Stimulated activated CD4-positive, alpha-beta T cell treated with anti-CD3 and anti-CD28 coated beads, Interleukin-15, amount 100 ng/mL, for 1 hour (primary cell): Measurements from ENCODE around the gene PIRT.
"Not testable (repeated sequence)": the region's sequence is repeated elsewhere in the genome, so short reads cannot be mapped to it uniquely, and the experiment has no call there.

Experiments
- DNase-seq, 2 donors: peaks; one replicate each; pipeline ENCODE4 v3.0.0-alpha.2; 2020; ENCODE audit warnings: low read depth in 1 of 2, low spot score in 1 of 2

The PIRT gene

DNA sequence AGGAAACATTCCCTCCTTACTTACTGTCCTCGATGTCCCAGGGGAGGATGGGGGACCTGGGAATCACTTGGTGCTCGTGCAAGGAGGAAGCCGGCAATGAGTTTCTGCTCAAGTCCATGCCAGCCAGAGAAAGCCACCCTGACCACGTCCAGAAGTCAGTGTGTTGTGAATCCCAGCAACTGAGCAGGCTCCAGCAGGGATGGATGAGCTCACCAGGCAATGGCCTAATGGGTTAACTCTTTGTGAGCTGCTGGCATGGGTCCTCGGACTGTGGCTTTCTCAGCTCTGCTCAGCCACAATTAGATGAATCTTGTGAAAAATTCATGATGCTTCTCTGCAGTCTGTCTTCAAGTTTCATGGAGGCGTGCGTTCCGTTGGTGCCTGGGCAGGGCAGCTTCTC is at the start of gene PIRT:
TSS of gene PIRT (minus strand) at position 167 of the 400 bp plus-strand sequence. CDS start 12,442 bp downstream, outside the sequence.
- DNase-seq = no peak

DNA sequence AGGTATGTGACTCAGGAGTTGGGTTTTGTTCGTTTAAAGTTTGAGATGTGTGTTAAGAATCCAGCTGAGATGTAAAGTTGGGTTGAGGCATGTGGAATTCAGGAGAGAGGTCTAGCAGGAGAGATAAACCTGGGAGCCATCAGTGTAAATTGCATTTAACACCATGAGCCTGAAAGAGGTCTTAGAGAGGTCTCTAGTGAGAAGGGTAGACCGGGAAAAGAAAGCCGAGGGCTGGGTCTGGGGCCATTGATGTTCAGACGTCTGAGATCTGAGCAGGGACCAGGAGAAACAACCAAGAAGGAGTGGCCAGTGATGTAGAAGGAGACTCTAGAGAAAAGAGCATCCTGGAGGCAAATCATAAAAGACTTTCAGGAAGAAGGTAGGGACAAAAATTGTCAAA is 44.1 kb upstream of the PIRT start:
- DNase-seq = no peak

DNA sequence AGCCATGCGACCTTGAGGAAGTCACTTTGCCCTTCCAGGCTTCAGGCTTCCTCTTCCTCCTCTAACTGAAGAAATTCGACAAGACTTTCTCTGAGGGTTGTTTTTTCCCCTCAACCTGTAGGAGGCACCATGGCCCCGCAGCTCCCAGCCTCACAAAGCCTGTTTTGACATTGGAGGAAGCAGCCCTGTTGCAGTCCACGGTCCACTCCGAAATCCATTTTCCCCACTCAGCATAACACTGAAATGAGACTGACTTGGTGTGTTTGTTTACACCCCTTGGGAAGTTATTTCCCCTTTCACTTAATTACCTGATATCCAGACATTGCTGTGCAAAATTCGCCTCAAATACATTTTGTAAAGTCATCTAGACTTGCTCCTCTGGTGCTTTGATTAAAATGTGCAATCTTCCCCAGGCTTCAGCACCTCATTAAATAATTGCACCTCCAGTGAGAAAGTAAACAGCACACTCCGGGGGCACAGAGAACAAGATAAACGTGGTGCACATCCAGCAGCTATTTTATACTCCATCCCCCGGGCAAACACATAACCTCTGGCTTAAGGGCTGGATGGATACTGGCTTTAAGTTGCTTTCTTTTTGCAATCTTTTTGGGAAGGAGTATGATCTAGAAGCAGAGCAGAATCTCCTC is 41.4 kb upstream of the PIRT start:
- no peak for DNase-seq

DNA sequence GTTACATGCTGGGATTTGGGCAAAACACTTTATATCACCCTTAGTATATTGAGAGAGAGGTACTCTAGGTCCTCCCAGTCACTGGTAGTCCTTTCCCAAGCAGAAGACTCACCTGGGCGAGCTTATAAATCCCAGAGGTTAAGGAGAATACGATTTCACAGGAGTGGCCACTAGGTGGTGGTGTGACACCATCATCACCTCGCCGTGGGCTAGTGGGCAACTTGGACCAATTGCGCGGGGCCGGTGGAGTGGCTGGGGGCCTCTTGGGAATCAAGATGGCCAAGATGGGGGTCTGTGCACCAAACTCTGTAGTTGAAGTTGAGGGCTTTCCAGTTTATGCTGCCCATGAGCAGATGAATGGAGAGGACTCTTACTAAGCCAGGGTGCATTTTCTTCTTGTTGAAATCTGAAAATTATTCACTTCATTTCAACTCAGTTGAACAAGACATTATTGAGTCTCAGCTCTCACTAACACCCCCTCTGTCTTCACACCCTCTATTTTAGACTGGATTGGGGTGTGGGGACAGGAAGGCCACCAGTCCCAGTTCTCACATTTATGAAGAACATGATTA is 38.2 kb upstream of the PIRT start:
- no peak for DNase-seq

DNA sequence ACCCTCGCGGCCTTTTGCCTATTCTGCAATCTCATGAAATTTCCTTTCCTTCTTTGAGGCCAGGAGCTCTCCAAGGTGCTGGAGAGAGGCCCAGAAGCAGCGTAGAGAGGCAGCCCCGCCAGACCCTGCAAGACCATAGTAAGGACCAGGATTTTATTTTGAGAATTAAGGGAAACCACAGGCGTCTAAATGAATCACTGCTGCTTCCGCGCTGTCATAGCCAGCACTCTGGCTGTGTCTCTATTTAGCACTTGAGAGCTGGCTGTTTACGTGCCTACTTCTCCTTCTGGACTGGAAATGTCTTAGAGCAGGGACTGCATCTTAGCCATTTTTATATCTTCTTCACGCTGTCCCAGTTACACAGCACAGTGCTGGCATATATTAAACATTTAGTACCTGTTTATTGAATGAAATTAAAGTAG is 37.6 kb upstream of the PIRT start:
- DNase-seq = no peak

DNA sequence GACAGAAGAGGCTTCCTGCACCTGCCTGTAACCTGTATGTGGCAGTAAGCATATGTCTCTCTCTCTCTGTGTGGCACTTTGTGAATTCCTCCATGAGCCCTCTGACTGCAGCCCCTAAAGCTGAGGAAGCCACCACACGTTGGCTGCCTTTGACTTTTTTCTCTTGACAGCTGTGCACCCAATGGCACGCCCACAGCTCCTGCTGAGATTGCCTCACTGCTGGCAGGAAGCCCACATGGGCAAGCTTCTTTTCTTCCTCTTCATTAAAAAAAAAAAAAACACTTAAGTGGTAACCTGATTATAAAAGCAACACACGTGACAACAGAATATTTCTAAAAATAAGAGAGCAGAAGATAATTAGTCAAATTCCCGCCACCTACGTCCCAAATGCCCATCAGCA is 34.0 kb upstream of the PIRT start:
- no peak for DNase-seq

DNA sequence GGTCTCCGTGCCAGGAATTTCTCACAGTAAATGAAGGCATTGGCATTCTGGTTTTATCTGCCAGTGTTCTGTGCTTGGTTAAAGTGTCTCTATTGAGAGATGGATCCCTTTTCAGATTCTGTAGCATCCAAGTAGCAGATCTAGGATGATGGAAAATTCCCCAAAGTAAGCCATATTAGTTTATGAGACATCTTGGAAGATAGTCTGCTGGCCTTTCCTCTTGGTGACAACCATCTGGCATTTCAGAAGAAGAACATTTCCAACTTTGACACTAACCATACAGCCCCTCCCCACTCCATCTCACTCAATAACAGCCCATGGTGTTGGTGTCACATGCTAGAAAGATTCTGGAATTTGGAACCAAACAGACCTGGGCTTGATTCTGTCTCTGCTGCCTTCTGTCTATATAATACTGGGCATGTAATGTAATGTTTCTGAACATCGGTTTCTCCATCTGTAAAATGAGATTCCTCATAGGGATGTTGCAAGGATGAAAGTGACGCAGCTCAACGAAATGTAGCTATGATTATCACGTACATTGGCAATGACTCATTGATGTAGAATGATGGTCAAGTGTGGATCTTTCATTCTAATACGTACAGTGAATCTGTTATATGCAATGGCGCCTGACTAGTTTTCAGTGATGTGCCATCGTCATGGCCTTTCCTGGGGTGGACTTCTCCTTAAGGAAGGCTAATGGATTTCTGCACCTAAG is 32.6 kb upstream of the PIRT start:
- no peak for DNase-seq

DNA sequence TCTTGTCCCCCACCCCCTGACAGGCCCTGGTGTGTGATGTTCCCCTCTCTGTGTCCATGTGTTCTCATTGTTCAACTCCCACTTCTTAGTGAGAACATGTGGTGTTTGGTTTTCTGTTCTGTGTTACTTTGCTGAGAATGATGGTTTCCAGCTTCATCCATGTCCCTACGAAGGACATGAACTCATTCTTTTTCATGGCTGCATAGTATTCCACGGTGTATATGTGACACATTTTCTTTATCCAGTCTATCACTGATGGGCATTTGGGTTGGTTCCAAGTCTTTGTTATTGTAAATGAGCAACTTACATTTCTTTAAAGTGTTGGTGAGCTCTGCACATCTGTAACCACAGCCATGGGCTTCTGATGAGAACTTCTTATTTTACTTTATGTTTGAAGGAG is 30.9 kb upstream of the PIRT start:
- DNase-seq = not testable (repeated sequence)

DNA sequence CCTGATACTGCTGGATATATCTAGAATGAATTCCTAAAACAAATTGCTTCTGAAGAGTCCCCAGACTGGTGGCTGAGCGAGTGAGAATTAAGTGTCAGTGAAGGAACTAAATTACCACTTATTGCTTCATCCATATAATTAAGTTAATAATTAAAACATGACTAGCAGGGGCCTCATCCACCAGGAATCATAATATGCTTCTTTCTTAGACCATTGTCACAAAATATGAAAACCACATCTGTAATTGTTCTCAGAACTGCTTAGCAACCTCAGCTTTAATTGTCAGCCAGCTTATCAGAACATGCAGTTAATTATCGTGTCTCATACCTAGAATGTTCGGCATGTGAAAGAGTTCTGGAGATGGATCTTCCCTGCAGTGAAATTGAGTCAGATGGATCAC is 21.2 kb upstream of the PIRT start:
- DNase-seq = no peak

DNA sequence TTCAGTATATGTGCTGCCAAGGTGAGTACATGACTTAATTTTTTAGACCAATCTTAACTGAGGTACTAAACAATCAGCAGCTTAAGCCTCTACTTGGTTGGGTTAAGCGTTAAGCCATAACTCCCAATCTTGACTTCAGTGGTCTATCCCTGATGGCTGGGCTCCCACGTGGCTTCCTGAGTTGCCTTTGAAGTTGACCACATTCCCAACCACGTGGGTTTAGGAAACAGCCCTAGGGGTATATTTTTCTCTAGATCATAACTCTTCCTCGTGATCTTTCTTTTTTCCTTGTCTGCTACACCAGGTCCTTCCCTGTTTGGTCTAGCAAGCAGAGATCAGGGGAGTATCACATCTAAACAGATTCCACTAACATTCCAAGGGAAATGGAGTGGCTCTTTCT is 20.1 kb upstream of the PIRT start:
- no peak for DNase-seq

DNA sequence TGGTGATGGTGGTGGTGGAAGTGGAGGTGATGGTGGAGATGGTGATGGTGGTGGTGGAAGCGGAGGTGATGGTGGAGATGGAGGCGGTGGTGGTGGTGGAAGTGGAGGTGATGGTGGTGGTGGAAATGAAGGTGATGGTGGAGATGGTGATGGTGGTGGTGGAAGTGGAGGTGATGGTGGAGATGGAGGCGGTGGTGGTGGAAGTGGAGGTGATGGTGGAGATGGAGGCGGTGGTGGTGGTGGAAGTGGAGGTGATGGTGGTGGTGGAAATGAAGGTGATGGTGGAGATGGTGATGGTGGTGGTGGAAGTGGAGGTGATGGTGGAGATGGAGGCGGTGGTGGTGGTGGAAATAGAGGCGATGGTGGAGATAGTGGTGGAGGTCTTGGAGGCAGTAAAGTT is 8.7 kb upstream of the PIRT start:
- not testable (repeated sequence) for DNase-seq

DNA sequence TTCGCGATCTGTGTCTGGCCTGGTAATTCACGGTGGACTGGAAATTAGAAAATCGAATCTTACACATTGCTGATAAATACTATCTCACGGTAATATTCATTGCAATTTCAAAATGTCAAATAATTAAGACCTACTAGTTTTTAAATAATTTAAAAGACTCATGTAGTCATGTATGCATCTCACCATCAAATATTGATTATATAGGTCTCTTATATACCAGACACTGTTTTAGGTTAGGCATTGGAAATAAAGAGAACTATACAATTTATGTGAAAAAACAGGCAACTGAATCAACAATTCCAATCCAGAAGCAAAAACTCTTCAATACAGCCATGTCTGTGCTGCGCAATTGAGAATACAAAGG is 7.5 kb upstream of the PIRT start:
- DNase-seq = no peak

DNA sequence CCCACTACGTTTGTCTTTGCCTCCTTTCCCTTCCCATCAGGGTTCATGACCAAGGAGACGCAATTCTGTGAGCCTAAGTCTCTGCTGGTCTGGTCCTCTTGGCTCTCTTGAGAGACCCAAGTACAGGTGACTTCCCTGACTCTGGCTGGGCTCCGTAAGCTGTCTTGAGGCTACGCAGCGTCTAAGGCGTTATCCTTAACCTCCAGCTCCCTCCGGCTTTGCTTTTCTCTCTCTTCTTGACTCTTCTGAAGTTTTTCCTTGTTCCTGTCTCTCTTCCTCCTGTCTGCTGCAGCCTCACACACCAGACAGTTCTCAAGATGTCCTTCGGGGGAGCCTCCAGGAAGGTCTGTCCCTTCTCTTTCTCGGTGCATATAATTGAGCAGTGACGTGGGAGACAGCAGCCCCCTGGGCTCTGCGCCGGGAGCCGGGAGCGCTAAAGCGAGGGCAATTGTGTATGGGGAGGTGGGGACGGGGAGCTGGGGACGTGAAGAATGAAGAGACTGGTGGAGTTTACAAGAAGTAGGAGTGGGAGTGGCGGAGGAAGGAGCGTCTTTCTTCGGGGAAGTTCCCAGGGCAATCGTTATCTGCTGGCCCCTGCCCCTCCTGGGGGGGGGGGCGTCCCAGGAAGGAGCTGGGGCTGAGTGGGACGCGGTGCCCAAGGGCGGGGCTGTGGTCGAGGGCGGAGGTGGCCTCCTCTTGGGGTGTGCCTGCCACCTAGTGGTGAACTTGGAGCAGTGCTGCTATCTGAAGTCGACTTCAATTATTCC is 6.9 kb upstream of the PIRT start:
- peak; percentile 35 to 53 for DNase-seq

DNA sequence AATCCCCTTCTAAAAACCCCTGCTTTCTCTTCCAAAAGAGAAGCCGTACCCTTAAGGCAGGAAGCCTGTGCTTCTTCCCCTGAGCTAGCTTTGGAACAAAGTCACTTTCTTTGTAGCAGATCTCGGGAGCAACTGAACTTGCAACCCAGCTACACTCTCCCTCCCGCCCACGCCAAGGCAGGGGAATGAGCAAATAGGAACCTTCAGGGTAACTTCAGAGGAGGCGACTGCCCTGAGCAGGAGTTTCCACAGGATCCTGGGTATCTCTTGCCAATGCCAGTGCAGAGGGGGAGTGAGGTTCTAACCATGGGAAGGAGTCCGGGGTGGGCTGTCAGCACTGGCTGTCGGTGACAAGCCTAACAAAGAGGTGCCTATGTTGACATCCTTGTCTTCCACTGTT is 5.9 kb upstream of the PIRT start:
- peak in 1 of 2 donors; percentile 2 for DNase-seq

DNA sequence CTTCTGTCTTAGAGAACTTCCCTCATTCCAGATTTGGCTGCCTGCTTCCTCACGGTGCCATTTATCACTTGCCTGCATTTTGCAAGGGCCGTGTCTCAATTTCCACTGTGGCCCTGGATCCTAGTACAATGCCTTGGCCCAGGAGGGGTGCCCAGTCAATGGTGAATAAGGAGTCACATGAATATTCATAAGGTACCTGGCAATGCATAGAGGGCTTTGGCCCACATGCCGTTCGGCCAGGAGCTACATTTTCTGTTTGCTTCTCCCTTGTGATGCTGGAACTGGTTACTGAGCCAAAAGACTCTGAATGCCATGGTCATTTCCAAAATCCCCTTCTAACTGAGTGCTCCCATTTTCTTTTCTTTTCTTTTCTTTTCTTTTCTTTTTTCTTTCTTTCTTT is 4.8 kb upstream of the PIRT start:
- DNase-seq = no peak

DNA sequence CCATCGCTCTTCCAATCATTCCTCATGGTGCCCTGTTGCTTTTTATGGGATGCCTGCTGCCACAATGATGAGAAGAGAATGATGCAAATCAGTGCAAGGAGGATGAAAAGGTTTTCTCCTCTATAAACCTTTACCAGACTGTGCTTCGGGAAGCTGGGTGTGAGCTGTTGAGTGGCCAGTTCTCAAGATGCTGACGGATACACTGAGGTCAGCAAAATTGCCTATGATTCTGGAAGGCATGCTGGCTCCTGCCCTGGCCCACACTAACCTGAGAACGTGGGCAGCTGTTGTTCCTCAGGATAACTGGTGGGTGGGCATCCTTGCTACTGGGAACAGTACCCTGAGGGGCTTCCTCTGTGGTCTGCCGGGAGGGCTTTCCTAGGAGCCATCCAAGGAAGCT is 795 bp upstream of the PIRT start:
- DNase-seq = no peak

DNA sequence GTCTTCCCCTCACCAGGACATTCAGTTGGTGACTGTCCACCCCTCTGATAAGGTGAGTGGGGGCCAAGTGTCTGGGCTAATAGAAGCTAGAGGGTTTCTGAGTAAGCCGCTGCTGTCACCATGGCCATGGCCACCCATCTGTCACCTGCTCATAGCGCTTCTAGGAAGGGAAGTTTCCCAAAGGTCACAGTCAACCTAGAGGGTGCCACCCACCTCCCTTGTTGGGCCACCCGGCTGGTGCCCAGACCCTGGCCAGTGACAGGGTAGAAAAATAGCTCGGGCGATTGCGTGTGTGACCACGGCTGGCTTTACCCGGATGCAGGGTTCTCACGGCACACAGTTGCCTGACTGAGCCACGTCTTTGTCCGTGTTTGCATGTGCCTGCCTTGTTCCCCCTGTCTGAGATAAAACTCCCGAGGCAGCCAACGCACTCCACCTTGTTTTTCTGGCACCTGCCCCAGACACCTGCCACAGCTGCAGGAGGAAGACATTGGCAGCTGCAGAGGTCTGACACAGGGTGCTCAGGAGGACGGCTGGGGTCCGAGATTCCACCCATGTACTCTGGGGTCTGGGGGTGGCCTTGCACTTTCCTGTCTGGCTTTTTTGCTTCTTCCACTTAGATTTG is 809 bp downstream of the PIRT start:
- DNase-seq = no peak

DNA sequence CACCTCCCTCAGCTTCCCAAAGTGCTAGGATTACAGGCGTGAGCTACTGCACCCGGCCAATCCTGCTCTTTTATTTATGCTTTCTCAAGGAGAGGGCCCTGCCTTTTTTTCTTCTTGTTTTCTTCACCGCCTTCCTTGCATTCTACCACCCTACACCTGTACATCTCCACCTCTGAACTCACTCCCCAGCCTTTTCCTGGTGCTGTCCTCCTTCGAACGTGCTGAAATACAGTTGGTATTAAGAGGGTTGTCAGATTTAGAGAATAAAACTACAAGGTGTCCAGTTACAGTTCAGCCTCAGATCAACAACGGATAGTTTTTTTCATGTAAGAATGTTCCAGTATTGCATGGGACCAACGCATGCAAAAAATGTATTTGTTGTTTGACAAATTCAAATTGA is 1.7 kb downstream of the PIRT start:
- DNase-seq = no peak

DNA sequence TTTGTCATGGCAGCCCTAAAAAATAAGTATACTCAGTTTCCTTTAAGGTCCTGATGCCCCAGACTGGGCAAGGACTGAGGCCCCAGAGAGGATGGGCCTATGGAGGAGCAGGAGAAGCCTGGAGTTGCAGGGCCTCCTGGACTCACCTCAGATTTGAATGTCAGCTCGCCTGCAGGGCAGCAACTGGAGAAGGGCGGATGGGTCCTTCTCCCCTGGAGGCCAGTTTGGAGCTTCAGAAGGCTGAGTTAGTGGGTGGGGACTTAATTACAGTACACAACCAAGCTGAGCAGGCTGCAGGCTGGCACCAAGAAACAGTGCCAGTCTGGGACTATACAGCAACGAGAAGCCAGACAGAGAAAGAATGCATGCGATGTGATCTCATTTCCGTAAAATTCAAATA is 6.2 kb downstream of the PIRT start:
- no peak for DNase-seq

DNA sequence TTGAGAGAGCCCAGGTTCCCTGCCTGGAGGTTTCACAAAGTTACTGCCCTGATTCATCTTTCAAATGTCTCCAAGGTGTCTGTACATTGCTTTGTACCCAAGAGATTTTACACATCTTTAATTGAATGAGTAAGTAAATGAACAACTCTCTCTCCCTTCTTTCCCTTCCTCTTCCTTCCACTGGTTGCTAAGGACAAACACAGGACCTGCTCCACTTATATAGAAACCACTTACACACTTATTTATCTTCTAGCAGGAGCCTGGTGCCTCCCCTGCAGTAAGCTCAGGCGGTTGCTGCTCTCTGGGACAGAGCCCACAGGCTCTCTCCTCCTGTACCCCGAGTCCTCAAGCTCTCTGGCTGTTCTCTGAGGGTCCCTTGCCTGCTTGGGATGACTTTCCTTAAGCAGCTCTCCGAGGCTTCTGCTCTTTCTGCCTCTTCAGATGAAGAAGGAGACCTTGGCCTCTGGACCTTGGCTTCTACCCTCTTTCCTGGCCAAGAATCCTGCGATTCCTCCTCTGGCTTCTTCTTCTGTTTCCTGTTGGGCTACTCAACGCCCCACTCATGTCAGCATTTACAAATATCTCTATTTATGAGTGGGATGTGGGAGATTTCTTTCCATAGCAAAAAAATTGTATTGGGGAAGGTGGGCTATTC is 9.9 kb downstream of the PIRT start:
- DNase-seq = no peak

DNA sequence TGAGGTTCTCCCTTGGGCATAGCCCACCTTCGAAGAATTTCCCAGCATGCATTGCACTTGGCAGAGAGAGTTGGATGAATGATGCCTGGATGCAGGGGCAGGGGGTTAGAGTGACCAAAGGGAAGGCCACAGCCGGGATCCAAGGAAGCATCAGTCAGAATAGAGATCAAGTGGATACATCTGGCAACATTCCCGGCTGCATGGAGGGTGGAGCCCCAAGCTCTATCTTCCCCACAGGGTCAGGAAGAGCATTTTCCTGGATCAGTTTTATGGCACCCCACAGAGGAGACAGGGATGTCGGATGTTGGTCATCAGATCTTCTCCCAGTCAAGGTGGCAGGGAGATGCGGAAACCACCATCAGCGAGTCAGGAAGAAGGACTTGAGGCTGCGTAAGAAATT is 13.0 kb downstream of the PIRT start:
- no peak for DNase-seq
